GM21423 (cell line): Measurements from ENCODE around the gene EIF4G1.

Experiments used
- ATAC-seq: cut with Tn5 transposase; IDR thresholded peaks from one replicate; pipeline ENCODE4 v1.9.1; 2021; ENCODE audit warnings: mild to moderate bottlenecking, moderate library complexity; ENCODE audit not compliant: unreplicated experiment

EIF4G1 gene

DNA sequence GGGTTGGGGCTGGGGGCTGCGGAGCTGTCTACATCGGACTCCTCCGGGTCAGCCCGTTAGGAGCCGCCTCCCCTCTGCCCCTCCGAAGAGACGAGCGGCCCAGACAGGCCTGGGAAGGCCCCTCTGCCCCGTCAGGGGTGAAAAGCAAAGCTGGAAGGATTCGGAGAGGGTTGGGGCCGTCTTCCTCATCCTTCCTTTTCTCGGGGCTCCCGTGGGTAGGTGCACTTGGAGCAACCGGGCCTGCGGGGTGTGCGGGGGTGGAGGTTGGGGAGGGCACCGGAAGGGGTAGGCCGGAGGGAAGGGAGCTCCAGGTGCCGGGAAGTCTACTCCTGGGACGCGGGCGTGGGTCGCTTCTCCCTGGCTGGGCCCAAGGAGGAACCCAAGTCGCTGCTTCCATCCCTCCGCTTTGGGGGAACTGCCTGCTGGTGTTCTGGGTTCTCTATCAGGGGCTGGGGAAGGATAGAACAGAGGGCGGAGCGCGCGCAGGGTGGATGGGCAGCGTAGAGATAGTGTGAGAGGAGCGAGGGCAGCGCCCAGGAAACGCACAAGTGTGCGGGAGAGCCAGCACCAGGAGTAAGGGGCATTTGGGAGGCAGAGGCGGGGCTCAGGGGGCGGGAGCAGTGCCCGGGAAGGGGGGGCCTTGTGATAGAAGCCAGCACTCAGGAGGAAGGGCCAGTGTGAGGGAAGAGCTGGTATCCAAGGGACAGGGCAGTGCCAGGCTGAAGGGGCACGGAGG is 47.7 kb downstream of the EIF4G1 start:
- ATAC-seq, result peak; percentile 7

DNA sequence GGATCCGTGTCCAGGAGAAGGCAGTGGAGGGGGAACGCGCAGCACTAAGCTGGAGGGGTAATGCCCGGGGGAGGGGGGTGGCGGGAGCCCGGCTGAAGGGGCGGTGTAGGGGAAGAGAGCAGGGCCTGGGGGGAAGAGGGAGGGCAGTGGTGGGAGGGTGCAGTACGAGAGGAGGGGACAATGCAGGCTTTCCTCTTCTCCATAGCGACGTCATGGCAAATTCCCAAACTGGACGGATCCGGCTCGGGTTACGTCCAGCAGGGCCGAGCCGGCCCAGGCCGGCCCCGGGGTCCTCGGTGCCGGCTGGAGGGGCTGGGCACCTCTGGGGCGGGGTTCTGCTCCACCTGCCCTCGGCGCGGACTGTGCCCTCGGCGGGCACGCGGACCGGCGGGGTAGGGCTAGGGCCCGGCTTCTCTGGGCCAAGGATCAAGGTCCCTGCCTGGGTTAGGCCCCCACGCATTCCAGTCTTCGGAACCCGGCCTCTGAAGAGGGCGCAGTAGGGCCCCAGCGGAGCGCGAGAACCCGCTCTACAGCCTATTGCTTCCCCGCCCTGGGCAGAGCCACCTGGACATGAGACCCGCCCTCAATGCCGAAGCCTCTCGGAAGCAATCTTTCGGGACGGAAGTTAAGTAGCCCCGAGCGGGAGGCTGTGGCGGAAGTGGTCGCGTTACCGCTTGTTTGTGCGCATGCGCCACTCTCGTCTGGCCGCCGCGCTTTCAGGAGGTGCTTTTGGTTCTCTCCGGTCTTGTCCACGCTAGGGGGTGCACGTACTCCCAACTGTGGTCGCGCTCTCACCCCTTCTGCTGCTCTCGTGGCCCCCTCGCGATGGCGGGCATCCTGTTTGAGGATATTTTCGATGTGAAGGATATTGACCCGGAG is 48.5 kb downstream of the EIF4G1 start:
- peak; percentile 83 for ATAC-seq

DNA sequence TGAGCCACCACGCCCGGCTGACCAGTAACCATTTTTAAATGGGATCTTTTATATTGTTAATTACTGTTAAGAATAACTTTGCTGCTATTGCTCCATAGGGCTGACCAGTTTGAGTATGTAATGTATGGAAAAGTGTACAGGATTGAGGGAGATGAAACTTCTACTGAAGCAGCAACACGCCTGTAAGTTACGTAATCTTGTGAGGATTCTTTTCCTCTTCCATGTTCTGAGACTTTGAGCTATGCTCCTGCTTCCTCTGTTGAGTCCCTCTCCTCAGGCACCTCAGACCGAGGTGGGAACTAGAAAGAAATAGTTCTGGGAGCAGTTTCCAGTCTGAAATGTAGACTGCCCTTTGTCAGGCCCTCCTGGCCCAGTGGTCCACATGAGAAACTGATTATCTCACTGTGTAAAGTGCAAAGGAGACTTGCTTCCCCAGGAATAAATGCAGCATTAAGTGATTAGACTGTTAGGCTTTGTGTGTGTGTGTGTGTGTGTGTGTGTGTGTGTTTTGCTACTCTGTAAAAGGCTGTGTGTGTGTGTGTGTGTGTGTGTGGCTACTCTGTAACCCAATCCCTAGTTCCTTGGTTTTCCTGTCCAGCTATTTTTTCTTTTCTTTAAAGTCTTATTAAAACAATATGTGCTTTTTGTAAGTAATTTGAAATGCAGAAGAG is 52.3 kb downstream of the EIF4G1 start:
- ATAC-seq, result no peak

DNA sequence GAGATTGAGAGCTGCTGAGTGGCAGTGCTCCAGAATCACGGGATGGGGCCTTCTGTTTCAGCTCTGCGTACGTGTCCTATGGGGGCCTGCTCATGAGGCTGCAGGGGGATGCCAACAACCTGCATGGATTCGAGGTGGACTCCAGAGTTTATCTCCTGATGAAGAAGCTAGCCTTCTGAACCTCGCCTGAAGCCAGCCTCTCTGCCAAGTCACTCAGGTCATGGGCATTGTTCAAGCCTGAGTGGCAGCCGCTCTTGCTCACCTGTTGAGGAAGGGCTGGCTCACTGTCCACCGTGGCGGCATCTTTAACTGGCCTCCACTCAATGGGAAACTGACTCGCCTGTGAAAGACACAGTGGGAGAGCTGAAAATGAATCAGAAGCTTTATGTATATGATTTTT is 53.7 kb downstream of the EIF4G1 start:
- ATAC-seq, result no peak

DNA sequence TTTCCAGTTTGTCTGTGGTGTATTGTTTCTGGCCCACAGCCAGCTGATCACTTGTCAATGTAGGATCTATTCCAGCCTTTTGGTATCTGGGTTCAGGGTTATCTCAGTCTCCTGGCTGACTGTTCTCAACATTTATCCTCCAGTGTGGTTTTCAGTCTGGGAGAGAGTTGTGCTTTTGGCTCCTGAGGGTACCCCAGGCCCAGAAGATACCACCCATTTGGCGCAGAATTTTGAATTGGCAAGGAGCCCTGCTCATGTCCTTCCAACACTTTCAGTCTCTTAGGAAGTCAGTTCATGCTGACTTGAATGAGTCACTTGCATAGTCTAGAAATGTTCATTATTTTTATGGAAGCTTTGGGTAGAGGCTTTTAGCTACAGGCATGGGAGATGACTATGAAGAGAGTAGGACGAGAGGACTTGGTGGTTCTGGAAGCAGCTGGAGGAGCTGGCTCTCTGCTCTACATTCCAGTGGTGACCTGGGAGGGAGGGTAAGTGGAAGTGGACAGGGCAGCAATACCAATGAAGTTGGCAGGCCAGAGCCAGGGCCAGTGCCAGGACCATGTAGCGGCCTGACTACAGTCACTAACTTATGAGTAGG is 54.3 kb downstream of the EIF4G1 start:
- ATAC-seq, result no peak

DNA sequence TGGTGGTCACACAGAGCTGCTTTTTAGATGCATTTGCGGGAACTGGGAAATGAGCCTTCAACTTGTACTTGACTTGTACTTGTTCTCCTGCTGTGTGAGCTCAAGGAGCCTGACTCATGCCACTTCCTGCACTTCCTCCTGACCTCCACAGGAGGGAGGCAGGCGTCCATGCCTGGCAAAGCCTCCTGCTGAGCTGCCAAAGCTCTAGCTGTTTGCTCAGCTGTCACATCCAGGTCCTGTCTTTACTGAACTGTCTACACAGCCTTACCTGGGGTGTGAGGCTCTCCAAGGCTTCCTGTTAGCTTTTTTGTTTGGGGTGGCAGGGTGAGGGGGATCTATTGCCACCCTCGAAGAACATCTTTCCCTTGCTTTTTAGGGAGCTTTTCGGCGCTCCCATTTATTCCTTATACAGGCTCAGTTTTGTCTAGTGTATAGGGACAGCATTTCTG is 57.2 kb downstream of the EIF4G1 start:
- ATAC-seq, result peak; percentile 74

DNA sequence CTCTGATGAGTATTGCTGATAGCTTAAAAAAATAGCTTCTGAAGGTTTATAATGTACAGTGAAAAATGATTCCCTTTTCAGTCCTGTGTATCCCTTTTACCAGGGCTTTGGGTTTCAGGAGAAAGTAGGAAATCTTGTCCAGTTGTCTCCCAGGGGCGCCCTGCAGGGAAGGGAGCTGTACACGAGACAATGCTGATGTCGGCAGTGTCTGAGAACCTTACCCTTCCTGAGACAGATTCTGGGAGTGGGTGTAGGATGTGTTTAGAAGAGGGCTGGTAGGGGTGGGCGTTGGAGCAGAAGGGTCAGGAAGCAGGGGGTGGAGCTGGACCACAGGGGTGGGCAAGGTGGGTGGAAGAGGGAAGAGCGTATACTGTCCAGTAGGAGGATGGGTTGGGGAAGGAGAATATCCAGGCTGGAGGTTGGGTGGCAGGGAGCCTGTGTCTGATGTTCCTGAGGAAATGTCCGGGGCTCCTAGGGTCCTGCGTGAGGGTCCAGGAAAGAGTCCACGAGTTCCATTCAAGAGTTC is 58.0 kb downstream of the EIF4G1 start:
- ATAC-seq, result no peak

DNA sequence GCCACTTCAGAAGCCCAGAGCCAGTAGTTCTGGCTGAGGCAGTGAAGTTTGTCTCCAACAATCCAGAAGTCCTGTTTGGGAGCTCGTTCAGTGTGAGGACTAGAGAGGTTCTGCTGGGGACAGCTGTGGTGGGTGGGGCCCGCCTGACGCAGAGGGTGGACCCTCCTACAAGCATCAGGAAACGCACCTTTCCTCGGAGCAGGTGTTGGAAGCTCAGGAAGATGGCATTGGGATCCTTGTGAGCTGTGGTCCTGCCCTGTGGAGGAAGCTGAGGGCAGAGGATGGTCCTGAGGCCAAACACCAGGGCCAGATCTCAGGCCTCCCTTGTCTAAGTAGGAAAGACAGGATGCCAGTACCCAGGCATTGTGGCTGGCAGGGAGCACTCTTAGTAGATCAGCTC is 58.5 kb downstream of the EIF4G1 start:
- no peak for ATAC-seq

DNA sequence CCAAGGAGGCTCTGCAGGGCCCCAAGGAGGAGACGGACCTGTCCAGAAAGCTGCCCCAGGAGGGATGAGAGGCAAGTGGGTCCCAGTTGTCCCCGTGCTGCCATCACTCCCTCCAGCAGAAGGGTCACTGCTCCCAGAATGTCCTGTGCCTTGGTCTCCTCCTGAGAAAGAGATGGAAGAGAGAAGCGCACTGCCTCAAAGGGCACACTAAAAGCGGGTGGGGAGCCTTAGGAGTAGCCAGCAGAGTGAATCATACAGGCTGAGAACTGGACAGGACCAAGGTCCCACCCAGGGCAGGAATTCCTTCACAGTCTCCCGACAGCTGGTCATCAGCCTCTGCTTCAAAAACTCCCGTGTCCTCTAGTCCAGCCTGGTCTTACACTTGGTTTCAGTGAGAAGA is 59.0 kb downstream of the EIF4G1 start:
- ATAC-seq, result no peak

DNA sequence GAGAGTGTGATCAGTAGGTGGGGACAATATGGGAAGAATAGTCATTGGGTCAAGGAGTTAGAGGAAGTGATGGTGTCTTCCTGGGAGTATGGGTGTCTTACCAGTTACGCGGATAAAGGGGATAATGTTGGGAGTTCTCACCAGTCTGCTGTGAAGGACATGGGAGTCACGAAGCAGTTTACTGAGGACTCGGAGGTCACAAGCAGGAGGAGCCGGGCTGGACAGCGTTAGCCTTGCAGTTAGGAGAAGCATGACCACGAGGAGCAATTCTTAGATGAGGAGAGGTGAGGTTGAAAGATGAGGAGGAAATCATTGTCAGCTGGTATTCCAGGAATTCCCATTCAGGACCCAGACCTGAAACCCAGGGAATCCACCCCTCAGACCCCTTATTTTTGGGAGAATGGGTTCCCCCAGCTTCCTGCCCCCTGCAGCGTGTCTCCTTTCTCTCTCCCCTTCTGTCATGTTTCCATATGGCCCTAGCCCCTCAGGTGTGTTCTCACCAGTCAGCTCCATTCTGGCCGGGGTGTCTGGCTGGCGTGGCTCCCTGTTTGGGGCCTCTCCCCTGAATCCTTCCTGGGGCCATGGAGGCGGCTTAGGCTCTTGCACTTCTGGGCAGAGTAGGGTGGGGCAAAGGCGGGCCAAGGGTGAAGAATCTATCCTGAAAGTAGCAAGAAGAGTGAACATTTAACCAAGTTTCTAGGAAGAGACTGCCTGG is 61.5 kb downstream of the EIF4G1 start:
- no peak for ATAC-seq

DNA sequence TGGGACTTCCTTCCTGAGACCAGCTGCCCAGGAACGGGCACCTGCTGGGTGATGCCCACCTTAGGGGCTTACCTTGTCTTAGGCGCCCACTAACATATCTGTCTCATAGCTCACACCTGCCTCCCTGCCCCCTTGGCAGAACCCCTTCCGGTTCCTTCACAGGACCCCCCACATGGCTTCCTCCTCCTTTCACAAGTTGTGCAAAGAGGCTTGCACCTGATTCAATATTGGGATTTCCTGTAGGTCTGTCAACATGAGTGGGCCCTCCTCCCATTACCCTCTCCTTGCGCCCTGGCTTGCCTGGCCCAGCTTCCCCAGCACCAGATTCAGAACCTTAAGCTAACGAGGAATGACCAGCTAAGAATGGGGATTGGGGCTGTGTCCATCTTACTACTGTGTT is 63.0 kb downstream of the EIF4G1 start:
- ATAC-seq, result no peak

DNA sequence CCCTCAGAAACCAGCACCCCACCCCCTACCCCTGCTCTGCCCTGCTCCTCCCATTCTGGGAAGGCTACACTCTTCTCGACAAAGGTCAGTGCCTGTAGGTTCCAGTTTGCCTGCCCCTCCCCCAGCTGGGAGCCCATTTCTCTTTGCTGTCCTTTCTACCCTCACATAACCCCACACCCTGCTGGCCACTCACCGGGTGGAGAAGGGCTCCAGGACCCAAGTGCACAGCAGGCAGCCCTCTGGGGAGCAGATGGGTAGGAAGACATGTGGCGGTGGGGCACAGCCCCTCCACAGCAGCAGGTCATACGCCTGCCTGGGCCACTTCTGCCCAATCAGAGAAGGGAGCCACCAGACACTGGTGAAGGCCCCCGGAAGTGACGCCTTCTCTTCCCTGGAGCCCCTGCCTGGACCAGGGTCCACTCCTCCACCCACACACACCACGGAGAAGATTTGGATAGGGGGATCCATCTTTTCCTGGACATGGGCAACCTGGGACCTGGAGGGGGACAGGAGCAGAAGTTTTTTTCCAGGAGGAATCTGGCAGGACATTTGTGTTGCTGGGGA is 63.6 kb downstream of the EIF4G1 start, which contains the start of gene THPO:
Gene THPO, minus strand, starts transcription at position 326 of the 564 bp plus-strand sequence. CDS start 1,948 bp downstream, outside the sequence.
- ATAC-seq, result no peak

DNA sequence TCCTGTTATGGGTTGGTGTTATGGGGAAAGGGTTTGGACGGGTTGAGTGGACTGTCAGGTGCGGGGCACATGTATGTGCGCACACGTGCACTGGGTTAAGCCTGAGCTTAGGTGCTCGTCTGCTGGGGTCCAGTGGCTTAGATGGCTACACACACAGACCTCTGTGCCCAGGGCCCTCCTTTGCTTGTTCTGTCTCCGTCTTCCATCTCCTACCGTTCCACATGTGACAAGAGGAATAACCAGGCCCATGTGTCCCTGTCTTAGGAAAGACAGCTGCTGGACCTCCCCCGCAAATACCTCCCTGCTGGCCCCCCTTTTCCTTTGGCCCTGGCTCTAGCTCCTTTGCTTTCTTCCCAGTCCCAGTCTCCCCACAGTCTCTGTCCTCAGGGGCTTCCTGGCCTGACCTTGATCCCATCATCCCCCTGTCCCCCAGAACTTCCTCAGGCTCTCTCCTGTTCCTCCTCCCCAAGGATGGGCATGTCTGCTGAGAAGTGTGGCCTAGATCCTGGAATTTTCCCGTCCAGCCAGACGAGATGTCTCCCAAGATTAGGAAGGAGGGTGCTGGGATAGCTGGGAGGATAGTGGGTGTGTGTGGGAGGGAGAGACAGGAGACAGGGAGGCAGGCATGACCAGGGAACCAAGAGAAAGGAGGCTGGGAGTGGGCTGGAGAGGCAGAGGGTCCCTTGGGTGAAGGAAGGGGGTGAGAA is 64.4 kb downstream of the EIF4G1 start:
- no peak for ATAC-seq

DNA sequence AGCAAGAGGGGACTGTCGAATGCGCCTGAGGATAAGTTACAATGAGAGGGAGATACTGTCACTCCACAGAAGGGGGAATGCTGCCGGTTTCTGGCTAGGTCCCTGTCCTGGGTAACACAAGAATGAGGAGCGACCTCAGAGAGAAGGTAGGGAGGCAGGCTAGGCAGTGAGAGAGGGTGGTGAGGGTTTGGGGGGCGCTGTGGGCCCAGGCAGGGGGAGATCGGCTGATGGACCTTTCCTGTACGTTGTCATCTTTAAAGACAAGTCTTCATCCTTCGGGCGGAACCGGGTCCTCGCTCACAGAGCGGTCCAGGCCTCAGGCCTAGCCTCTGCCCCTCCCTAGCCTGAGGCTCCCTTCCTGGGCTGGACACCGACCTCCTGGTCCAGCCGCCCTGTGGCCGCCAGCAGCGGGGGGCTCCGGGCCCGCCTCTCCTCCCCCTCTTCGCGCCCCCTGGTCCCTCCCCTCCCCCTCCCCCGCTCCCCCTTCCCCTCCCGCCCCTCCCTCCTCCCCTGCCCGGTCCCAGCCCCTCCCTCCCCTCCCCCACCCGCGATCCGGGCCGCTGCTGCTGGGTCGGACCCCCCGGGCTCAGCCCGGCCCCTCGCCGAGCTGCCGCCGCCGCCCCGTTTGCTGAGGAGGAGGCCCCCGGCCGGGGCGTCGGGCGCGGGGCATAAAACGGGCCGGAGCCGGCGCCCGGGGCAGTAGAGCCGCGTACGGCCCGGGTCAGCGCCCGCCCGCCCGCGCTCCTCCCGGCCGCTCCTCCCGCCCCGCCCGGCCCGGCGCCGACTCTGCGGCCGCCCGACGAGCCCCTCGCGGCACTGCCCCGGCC is 65.2 kb downstream of the EIF4G1 start, which contains the start of gene CHRD:
Gene CHRD, plus strand, starts transcription at position 697 of the 827 bp plus-strand sequence. CDS start 265 bp downstream, outside the sequence.
- ATAC-seq, result no peak

DNA sequence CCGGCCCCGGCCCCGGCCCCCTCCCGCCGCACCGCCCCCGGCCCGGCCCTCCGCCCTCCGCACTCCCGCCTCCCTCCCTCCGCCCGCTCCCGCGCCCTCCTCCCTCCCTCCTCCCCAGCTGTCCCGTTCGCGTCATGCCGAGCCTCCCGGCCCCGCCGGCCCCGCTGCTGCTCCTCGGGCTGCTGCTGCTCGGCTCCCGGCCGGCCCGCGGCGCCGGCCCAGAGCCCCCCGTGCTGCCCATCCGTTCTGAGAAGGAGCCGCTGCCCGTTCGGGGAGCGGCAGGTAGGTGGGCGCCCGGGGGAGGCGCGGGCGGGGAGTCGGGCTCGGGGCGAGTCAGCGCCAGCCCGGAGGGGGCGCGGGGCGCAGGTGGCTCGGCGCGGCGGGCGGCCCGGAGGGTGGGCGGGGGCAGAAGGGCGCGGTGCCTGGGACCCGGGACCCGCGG is 65.8 kb downstream of the EIF4G1 start:
- no peak for ATAC-seq

DNA sequence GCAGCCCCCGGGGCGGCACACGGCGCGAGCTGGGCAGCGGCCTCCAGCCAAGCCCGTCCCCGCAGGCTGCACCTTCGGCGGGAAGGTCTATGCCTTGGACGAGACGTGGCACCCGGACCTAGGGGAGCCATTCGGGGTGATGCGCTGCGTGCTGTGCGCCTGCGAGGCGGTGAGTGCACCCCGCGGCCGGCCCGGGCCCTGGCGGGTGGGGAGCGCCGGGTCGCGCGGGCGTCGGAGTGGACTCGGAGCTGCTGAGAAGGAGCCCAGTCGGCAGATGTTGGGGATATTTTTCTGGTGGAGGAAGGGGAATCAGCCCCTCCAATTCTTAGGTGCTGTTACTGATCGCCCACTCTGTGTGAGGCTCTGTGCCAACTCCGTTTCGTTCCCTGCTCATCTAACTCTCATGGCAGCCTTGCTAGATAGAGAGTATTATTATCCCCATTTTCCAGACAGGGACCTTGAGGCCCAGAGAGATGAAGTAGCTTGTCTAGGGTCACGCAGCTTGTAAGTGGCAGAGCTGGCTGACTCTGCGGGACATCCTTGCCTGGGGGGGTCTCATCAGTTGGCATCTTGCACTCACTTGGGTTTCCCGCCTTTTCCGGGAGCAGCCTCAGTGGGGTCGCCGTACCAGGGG is 66.3 kb downstream of the EIF4G1 start:
- no peak for ATAC-seq
